Daoy (cell line): ENCODE measurements around the gene GNPTG. TPM values are rescaled to one million over a fixed set of nuclear protein-coding genes. Genes with fewer than 3 reads are reported as not detected.

Source experiments
- DNase-seq: peaks from one replicate; pipeline ENCODE4 v3.0.0-alpha.2; 2015; ENCODE audit warnings: low read depth
- total RNA-seq: library from RNA; depleted of rRNA; stranded (reverse); fragments of >200 nt; shearing (Covaris generic); gene quantifications from 2 replicates; pipeline ENCODE4 v1.2.3, GENCODE V29; 2014

Gene GNPTG
- total RNA-seq, 1 experiment from 2014 or later, result 15.9 TPM

GRCh38 chr16:1333854-1334700 is 17.7 kb upstream of the GNPTG start:
- DNase-seq, result no peak

GRCh38 chr16:1334739-1335138 is 17.0 kb upstream of the GNPTG start:
- no peak for DNase-seq

GRCh38 chr16:1335211-1335971 is 16.3 kb upstream of the GNPTG start:
- DNase-seq, result no peak

GRCh38 chr16:1335996-1336395 is 15.7 kb upstream of the GNPTG start:
- peak; percentile 17 for DNase-seq

DNA sequence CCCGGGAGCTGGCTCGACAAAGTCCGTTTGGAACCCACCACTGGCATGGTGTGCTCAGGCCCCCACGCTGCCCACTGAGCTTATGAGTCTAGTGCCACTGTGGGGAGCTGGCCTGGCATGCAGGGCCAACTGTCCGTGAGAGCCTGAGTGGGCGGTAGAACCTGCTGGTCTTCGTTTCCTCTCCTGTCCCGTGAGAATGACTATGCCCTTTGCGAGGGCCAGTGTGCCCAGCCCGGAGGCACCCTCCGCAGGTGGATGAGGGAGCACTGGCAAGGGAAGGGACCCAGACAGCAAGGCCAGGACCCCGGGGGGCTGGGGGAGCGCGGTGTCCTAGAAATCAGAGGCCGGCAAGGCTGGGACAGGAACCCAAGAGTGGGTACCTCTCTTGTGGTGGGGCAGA is 15.1 kb upstream of the GNPTG start:
- DNase-seq, result no peak

DNA sequence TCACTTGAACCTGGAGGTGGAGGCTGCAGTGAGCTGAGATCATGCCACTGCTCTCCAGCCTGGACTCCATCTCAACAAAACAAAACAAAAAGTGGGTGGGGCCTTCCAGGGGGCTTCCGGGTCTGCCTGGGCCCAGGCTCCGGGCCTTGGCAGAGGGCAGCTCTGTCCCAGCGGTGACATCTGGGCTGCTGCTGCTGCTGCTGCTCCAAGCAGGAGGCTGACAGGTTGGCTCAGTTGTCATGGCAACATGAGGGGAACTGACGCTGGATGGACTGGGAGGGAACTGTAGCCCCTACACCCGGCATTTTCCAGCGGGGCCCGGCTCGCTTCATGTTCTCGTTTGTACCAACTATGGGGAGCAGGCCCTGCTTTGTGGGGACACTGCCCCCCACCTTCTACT is 14.2 kb upstream of the GNPTG start:
- no peak for DNase-seq

GRCh38 chr16:1338119-1338730 is 13.5 kb upstream of the GNPTG start:
- DNase-seq, result peak; percentile 27

DNA sequence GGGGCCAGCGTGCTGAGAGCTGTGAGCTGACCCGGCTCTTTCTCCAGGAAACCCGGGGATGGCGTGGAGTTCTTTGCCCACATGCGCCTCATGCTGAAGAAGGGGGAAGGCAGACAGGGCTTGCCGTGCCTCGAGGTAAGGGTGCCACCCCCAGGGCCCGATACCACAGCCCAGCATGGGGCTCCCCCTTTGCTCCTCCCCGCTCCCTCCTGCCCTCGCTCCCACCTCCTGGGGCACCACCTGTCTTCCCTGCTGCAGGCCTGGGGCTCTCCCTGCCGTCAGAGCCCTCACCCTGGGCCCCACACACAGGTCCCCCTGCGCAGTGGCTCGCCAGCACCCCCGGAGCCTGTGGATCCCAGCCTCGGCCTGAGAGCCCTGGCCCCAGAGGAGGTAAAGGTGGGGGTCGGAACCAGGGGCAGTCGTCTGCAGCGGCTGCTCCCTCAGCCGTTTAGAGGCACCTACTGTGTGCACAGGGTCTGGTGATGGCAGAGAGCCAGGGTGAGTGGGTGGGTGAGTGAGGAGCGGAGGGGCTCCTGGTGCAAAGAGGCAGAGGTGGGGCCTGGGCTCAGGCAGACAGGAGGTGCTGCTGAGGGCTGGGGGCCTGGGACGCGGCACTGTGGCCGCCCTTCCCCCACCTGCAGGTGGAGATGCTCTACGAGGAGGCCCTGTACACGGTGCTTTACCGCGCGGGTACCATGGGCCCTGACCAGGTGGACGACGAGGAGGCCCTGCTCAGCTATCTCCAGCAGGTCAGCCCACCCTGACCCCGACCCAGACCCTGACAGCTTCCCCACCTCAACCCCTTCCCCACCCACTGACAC is 12.7 kb upstream of the GNPTG start:
- DNase-seq, result no peak

- no peak for DNase-seq
Observed at GRCh38 chr16:1340730-1341494, 10.8 kb upstream of the GNPTG start.

GRCh38 chr16:1341495-1342420 is 10.0 kb upstream of the GNPTG start:
- DNase-seq, result no peak

DNA sequence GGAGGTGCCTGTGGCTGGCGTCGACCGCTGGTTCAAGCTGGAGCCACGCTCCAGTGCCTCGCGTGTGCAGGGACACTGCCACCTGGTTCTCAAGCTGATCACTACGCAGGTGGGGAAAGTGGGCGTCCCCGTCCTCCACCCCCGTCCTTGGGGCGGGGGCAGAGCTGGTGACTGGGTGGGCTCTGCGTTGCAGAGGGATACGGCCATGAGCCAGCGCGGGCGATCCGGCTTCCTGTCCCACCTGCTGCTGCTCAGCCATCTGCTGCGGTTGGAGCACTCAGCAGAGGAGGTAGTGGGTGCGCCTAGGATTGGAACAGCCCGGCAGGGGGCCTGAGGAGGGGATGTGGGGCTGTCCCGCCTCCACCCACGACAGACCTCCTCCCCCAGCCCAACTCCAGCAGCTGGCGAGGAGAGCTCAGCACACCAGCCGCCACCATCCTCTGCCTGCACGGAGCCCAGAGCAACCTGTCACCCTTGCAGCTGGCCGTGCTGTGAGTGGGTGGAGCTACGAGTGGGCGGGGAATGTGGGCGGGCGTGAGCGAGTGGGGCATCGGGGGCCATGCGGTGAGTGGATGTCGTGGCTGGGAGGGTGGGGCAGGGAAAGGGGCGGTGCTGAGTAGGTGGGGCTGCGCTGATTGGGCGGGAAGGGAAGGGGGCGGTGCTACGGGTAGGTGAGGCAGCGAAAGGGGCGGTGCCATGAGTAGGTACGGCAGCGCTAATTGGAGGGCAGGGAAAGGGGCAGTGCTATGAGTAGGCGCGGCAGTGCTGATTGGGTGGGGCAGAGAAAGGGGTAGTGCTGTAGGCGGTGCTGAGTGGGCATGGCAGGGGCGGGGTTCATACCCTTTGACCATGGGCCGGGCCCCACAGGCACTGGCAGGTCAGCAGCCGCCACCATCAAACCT is 9.0 kb upstream of the GNPTG start:
- peak; percentile 98 for DNase-seq

DNA sequence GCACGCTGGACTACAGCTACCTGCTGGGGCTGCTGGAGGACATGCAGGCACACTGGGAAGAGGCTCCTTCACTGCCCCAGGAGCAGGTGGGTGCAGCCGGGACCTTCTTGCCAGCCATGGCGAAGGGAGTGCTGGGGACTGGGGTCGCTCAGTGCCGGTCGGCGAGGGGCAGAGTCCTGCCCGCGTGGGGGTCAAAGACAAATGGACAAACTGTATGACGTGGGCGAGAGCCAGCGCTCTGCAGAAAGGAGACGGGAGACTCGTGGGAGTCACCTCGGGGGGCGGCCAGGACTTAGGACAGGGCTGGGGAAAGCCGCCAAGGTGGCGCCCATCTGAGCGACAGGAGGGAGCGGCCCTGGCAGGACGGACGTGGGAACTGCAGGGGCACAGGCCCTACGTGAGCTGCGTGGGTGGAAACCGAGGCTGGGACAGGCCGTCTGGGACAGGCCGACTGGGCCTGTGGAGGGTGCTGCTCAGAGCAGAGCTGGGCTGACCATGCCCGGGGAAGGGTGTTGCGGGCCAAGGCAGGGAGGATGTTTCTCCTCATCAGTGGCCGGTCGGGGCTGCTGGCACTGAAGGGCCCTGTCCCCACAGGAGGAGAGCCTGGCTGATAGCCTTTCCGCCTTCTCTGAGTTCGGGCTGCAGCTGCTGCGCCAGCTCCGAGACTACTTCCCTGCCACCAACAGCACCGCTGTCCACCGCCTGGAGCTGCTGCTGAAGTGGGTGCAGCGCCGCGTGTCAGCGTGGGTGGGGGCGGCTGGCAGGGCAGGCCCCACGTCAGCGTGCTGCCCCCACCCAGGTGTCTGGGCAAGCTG is 8.1 kb upstream of the GNPTG start:
- peak; percentile 16 for DNase-seq

DNA sequence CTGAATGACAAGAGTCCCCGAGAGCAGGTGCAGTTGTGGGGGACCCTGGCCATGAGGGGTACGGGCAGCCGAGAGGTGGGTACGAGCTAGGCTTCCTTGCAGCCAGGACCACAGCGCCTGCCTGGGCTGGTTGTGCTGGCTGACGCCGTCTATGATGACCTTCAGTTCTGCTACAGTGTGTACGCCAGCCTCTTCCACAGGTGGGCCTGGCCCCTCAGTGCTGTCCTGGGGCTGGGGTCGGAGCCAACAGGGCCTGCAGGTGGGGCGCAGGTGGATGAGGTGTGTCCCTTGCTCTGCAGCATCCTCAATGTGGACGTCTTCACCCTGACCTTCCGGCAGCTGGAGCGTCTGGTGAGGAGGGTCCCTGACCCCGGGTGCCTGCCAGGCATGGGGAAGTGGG is 7.2 kb upstream of the GNPTG start:
- no peak for DNase-seq

DNA sequence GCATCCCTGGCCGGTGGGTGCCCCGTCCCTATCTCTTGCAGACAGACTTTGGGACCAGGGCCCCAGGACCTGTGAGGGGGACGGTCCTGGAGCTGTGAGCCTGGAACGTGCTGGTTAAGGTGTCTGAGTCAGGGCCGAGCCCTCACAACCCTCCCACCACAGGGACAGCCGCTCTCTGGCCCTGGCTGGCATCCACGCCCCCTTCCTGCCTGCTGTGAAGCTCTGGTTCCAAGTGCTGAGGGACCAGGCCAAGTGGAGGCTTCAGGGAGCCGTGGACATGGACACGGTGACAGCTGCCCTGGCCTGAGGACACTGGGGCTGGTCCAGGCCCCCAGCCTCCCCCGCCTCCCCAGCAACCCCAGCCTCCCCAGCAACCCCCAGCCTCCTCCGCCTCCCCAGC is 6.6 kb upstream of the GNPTG start:
- DNase-seq, result peak; percentile 41

DNA sequence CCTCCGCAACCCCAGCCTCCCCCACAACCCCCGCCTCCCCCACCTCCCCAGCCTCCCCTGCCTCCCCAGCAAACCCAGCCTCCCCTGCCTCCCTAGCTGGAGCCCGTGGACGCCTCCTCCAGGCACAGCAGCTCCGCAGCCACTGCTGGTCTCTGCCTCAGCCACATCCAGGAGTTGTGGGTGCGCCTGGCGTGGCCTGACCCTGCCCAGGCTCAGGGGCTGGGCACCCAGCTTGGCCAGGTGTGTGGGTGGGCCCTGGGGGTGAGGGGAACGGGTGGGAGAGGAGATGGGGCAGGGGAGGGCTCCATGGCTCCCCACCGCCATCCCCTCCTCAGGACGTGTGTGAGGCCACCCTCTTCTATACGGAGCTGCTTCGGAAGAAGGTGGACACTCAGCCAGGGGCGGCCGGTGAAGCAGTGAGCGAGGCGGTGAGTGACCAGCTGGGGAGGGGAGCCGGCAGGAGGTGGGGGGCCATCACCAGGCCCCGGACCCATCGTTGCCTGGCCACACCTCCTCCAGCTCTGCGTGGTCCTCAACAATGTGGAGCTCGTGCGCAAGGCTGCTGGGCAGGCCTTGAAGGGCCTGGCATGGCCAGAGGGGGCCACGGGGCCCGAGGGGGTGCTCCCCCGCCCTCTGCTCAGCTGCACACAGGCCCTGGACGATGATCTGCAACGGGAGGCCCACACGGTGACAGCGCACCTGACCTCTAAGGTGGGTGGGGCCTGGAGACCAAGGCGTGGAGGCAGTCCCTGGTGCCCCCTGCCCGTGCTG is 5.9 kb upstream of the GNPTG start:
- no peak for DNase-seq

DNA sequence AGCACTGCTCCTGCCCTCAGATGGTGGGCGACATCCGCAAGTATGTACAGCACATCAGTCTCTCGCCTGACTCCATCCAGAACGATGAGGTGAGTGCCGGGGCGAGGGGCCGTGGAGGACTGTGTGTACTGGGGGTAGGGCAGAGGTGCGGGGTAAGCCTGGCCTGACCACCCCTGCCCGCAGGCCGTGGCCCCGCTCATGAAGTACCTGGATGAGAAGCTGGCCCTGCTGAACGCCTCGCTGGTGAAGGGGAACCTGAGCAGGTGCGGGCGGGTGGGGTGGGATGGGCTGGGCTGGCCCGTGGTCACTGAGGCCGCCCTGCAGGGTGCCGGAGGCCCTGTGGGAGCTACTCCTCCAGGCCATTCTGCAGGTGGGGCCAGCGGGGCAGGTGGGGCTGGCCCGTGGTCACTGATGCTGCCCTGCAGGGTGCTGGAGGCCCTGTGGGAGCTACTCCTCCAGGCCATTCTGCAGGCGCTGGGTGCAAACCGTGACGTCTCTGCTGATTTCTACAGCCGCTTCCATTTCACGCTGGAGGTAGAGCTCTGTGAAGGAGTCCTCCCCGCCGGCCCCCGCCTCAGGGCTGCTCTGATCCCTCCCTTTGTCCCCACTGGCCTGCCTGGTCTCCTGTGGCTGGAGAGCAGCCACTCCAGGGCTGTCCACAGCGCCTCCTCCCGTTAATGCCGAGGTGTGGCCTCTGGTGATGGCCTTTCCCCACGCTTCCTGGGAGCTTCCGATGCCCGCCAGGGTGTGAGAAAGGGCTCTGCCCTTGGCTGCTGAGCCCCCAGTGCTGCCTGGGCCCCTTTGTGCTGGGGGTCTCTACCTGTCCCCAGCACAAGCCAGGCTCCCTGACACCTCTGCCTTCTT is 5.1 kb upstream of the GNPTG start:
- peak; percentile 40 for DNase-seq
